ENCODE results near the gene NDRG4. TPM values are rescaled to one million over a fixed set of nuclear protein-coding genes. Genes with fewer than 3 reads are reported as not detected.
"Not testable (repeated sequence)": the region's sequence is repeated elsewhere in the genome, so short reads cannot be mapped to it uniquely, and the experiment has no call there.

Gene NDRG4
- total and polyA plus RNA-seq, 2 of the 13 experiments (the other 11 are each of a cell fraction or from before 2014, with no cell fraction given) = 1.7 to 2.7 TPM

DNA sequence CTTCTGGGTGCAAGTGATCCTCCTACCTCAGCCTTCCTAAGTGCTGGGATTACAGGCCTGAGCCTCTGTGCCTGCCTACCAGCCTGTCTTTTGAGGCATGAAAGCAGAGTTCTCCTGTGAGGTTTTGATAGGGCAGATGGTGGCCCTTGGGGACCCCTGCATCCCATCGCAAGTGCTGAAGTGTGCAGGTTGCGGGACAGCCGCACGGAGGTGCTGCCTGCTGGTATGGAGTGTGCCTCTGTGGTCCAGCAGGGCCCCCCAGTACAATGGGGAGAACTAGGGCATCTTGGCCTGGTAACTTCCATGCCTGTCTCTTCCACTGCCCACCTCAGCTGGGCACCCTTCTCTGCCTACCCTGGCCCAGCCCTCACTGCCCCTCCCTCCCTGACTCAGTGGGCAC lies 9.9 kb upstream of the NDRG4 start:
- Histone ChIP-seq H3K27ac (ENCODE audit: extremely low read length, insufficient read depth, low read length) (no peak overlapping the region), H3K4me3 (replicated peaks in 1 of 3; ENCODE audit: insufficient read depth in 1 of 3, low read depth in 2 of 3, low read length in 3 of 3) (no peak overlapping the region), H3K36me3 (replicated peaks in 1 of 2; ENCODE audit: control insufficient read depth in 1 of 2, insufficient read depth in 2 of 2, low read length in 2 of 2) (no peaks in the 10 kb centered on the region), H4K20me1 (ENCODE audit: insufficient read depth, low read length) (peaks cover 3% of the 10 kb centered on the region; the same call in 1 of the 2 replicates), H3K4me1 (ENCODE audit: insufficient read depth, low read length) (no peaks in the 10 kb centered on the region), H2AFZ (ENCODE audit: low read length) (no peak overlapping the region), H3K27me3 (ENCODE audit: control insufficient read depth in 1 of 2, insufficient read depth in 2 of 2, low read length in 2 of 2) (peaks cover 2 to 21% of the 10 kb centered on the region in 2 experiments; a peak in 3 of 5 replicates), H3K79me2 (ENCODE audit: insufficient read depth, low read length) (no peaks in the 10 kb centered on the region), H3K9ac (ENCODE audit: insufficient read depth, low read depth, low read length) (no peak overlapping the region), H3K9me3 (ENCODE audit: low read length) (no peaks in the 10 kb centered on the region), H3K4me2 (ENCODE audit: low read depth, low read length) (no peak overlapping the region)
- TF ChIP-seq KLF13 (CRISPR knock-in tag; IDR thresholded peaks at IDR 0.05) (no peak), ZNF563 (CRISPR knock-in tag; IDR thresholded peaks at IDR 0.05) (no peak), BRCA1 (CRISPR knock-in tag; IDR thresholded peaks at IDR 0.05) (no peak), SRY (CRISPR knock-in tag; IDR thresholded peaks at IDR 0.05) (no peak), ZNF282 (IDR thresholded peaks at IDR 0.05; ENCODE audit: partially characterized antibody) (no peak), SIN3A (IDR thresholded peaks at IDR 0.05; ENCODE audit: borderline replicate concordance, low read depth, low read length) (no peak), ADNP (CRISPR knock-in tag; IDR thresholded peaks at IDR 0.05) (no peak), ZNF883 (CRISPR knock-in tag; IDR thresholded peaks at IDR 0.05; ENCODE audit: not compliant biosample characterization) (no peak), MEIS1 (CRISPR knock-in tag; IDR thresholded peaks at IDR 0.05; ENCODE audit: borderline replicate concordance) (no peak), ZNF564 (CRISPR knock-in tag; IDR thresholded peaks at IDR 0.05) (no peak), USF2 (IDR thresholded peaks at IDR 0.05; ENCODE audit: low read depth, low read length) (no peak), USF2 (CRISPR knock-in tag; IDR thresholded peaks at IDR 0.05; ENCODE audit: borderline replicate concordance) (no peak), SNAPC2 (CRISPR knock-in tag; IDR thresholded peaks at IDR 0.05) (no peak)
- TF ChIP-seq, protein P1, sequence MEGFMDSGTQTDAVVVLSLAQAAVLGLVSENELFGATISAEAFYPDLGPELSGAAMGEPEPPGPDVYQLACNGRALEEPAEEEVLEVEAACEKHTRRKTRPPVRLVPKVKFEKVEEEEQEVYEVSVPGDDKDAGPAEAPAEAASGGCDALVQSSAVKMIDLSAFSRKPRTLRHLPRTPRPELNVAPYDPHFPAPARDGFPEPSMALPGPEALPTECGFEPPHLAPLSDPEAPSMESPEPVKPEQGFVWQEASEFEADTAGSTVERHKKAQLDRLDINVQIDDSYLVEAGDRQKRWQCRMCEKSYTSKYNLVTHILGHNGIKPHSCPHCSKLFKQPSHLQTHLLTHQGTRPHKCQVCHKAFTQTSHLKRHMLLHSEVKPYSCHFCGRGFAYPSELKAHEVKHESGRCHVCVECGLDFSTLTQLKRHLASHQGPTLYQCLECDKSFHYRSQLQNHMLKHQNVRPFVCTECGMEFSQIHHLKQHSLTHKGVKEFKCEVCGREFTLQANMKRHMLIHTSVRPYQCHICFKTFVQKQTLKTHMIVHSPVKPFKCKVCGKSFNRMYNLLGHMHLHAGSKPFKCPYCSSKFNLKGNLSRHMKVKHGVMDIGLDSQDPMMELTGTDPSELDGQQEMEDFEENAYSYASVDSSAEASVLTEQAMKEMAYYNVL (CRISPR knock-in tag; IDR thresholded peaks at IDR 0.05; ENCODE audit: borderline replicate concordance) = no peak
- no peak for ATAC-seq
- no peak for FAIRE-seq
- intact Hi-C loops (cut with micrococcal nuclease; ENCODE audit: unreplicated experiment) (no loop called here), in situ Hi-C loops (cut with HindIII; ENCODE audit: extremely low pct_ligation_motif_present, low pct_unique_long_range_greater_than_20kb) (no loop called here)
- CTCF ChIA-PET (ENCODE audit: low intra/inter-chr PET ratio, low total read pairs) = interaction anchor here (1.1 kb wide), 1 partner anchor 153 kb away, joined by 5 read pairs; no protein-coding TSS in a partner anchor
- 86% methylated on average over 4 of the region's 4 CpGs for WGBS (ENCODE audit: low lambda C conversion rate)
- no TSS peak for BruUV-seq (replicated peaks)
- no peak for DNase-seq (ENCODE audit: low spot score)
- POLR2A ChIA-PET = no interaction called here

DNA sequence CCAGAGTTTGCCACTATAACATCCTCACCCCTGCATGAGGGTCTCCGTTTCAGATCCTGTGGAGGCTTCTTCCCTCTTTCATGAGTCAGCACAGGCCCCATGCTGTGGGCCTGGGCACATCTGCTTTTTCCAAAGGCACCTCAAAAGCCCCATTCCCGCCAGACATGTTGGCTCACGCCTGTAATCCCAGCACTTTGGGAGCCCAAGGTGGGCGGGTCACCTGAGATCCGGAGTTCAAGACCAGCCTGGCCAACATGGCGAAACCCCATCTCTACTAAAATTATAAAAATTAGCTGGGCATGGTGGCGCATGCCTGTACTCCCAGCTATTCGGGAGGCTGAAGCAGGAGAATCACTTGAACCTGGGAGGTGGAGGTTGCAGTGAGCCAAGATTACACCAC lies 9.4 kb upstream of the NDRG4 start:
- POLR2A ChIA-PET; H3K27ac ChIP-seq (ENCODE audit: extremely low read length, insufficient read depth, low read length); H3K36me3 ChIP-seq (replicated peaks in 1 of 2; ENCODE audit: control insufficient read depth in 1 of 2, insufficient read depth in 2 of 2, low read length in 2 of 2); H3K79me2 ChIP-seq (ENCODE audit: insufficient read depth, low read length); ATAC-seq; in situ Hi-C loops (cut with HindIII; ENCODE audit: extremely low pct_ligation_motif_present, low pct_unique_long_range_greater_than_20kb); H3K4me3 ChIP-seq (replicated peaks in 1 of 3; ENCODE audit: insufficient read depth in 1 of 3, low read depth in 2 of 3, low read length in 3 of 3); H3K4me2 ChIP-seq (ENCODE audit: low read depth, low read length); BruUV-seq (replicated peaks); intact Hi-C loops (cut with micrococcal nuclease; ENCODE audit: unreplicated experiment); FAIRE-seq; H3K9me3 ChIP-seq (ENCODE audit: low read length); H4K20me1 ChIP-seq (ENCODE audit: insufficient read depth, low read length); H3K9ac ChIP-seq (ENCODE audit: insufficient read depth, low read depth, low read length); H2AFZ ChIP-seq (ENCODE audit: low read length); H3K4me1 ChIP-seq (ENCODE audit: insufficient read depth, low read length); DNase-seq (ENCODE audit: low spot score): not testable (repeated sequence)
- CTCF ChIA-PET (ENCODE audit: low intra/inter-chr PET ratio, low total read pairs) = interaction anchor here (1.1 kb wide), 1 partner anchor 154 kb away, joined by 5 read pairs; no protein-coding TSS in a partner anchor
- peaks cover under 1 to 18% of the 10 kb centered on the region in 2 experiments; a peak in 3 of 5 replicates for H3K27me3 ChIP-seq (ENCODE audit: control insufficient read depth in 1 of 2, insufficient read depth in 2 of 2, low read length in 2 of 2)
- WGBS (ENCODE audit: low lambda C conversion rate) = 42% methylated on average over 8 of the region's 8 CpGs
